Measurements from ENCODE around the gene PRELID1.

The PRELID1 gene

DNA sequence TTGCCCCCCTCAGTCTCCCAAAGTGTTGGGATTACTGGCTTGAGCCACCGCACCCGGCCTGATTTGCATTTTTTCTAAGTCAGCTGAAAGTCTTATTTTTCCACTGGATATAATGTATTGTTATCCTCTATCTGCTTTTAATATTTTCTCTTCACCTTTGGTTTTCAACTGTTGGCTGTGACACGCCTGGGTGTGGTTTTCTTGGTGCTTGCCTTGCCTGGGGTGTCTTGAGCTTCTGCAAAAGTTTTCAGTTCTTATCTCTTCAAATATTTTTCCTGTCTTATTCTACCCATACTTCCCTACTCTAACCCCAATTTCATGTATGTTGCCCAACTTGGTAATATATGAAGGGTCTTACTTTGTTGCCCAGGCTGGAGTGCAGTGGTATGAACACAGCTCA is 12.4 kb downstream of the PRELID1 start:
- no peak overlapping the region for H3K27ac Mint-ChIP-seq
- H3K4me3 Mint-ChIP-seq, result no peak overlapping the region
- H3K27me3 Mint-ChIP-seq, result no peaks in the 10 kb centered on the region

DNA sequence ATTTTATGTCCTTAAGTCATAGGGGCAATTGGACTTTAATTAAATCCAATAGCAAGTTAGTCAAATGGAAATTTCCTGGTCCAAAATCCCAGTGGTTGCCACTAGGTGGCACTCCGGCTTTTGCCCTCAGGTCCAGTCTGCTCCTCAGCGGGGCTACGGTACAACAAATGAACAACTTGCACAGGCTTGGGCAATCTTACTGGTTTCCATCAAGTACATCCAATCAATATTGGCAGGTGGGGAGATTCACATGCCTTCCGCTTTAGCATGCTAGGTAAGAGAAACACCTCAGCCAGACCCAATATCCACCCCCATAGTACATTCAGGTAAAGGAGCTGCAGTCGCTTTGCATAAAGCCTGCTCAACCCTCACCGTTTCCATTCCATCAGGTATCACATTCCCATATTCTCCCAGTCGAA is 14.4 kb downstream of the PRELID1 start:
- ATAC-seq, result peak; percentile 61

More for the DNA sequence above, 12.4 kb downstream of the PRELID1 start:
- peaks cover 11% of the 10 kb centered on the region for H3K36me3 Mint-ChIP-seq
- peaks cover 34% of the 10 kb centered on the region for H3K4me1 Mint-ChIP-seq
- ATAC-seq, result no peak
- H3K9me3 Mint-ChIP-seq, result peaks cover 6% of the 10 kb centered on the region

DNA sequence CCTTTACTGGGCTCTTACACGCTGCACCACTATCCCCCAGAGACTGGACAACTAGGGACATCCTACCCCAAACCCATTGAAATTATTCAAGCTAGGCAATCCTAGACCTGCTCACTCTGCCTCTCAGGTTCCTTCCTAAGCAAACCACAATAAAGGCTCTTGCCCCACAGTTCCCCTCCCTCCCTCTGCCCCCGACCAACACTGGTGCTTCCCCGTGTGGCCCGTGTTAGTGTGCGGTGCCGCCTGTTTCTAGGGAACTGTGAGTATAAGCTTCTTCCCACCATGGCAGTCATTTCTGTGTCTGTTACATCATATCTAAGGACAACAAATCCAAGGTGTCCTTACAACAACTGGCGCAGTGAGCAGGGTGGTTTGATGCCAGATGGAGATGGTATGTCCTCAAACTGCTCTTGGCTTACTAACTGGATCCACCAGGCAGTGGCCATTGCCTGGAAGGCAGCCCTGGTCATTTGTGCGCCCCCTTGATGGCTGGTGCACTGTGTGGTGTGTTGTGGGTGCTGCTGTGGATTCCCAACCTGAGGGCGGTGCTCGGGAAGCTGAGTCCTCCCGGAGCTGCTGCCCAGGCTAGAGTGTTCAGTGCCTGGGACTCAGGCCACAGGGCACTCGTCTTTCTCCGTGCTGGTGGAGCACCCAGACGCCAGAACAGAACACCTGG is 16.5 kb downstream of the PRELID1 start:
- Mint-ChIP-seq H3K27ac (no peak overlapping the region), H3K36me3 (peaks cover 15% of the 10 kb centered on the region), H3K4me1 (peaks cover 28% of the 10 kb centered on the region), H3K9me3 (peaks cover 6% of the 10 kb centered on the region), H3K27me3 (no peaks in the 10 kb centered on the region), H3K4me3 (no peak overlapping the region)
- ATAC-seq, result no peak

More for the DNA sequence above, 14.4 kb downstream of the PRELID1 start:
- H3K36me3 Mint-ChIP-seq, result peaks cover 15% of the 10 kb centered on the region
- H3K27me3 Mint-ChIP-seq, result no peaks in the 10 kb centered on the region
- no peak overlapping the region for H3K4me3 Mint-ChIP-seq
- H3K27ac Mint-ChIP-seq, result no peak overlapping the region
- H3K4me1 Mint-ChIP-seq, result peaks cover 28% of the 10 kb centered on the region
- H3K9me3 Mint-ChIP-seq, result peaks cover 6% of the 10 kb centered on the region

DNA sequence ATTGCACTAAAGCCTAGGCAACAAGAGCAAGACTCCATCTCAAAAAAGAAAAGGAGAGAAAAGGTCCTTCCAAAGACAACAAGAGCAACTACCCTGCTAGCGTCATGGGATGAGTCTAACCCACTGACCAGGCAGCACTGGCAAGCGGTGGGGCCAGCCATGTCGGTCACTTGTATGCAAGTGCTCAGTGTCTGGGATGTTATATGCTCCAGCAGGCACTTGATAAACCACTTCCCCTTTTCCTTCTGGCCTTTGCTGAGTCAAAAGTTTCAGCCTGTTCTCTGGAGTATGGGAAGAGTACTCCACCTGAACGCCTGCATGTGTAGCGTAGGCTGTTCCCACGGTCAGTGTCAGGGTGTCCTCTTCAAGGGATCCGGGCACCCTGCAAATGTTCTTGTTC is 17.3 kb downstream of the PRELID1 start:
- Mint-ChIP-seq H3K9me3 (peaks cover 6% of the 10 kb centered on the region), H3K4me3 (no peak overlapping the region), H3K27ac (no peak overlapping the region), H3K36me3 (peaks cover 15% of the 10 kb centered on the region), H3K27me3 (no peaks in the 10 kb centered on the region), H3K4me1 (peaks cover 28% of the 10 kb centered on the region)
- peak; percentile 54 for ATAC-seq

DNA sequence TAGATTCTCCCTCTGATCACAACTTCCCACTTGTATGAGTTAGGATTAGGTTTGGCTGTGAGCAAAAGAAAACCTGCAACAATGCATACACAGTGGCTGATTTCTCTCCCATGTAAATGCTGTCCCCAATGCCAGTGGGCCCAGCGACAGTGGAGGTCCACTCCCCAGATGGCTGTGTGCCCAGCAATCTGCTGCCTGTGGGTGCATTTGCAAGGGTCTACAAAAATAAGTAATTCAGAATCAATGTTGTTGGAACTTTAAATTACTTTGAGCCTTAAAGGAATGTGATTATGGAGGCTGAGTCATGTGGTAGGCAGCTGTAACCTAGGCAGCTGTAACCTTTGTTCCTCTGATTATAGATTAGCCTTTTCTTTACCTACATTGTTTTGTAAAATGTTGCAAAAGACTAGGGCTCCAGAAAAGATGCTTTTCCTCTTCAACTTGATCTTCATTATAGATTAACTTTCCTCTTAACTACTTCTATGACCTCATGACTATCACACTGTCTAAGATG is 22.3 kb downstream of the PRELID1 start:
- H3K4me3 Mint-ChIP-seq, result no peak overlapping the region
- H3K27ac Mint-ChIP-seq, result no peak overlapping the region
- H3K27me3 Mint-ChIP-seq, result no peaks in the 10 kb centered on the region
- H3K4me1 Mint-ChIP-seq, result peaks cover 15% of the 10 kb centered on the region
- ATAC-seq, result no peak
- H3K36me3 Mint-ChIP-seq, result peaks cover 26% of the 10 kb centered on the region
- H3K9me3 Mint-ChIP-seq, result no peaks in the 10 kb centered on the region

DNA sequence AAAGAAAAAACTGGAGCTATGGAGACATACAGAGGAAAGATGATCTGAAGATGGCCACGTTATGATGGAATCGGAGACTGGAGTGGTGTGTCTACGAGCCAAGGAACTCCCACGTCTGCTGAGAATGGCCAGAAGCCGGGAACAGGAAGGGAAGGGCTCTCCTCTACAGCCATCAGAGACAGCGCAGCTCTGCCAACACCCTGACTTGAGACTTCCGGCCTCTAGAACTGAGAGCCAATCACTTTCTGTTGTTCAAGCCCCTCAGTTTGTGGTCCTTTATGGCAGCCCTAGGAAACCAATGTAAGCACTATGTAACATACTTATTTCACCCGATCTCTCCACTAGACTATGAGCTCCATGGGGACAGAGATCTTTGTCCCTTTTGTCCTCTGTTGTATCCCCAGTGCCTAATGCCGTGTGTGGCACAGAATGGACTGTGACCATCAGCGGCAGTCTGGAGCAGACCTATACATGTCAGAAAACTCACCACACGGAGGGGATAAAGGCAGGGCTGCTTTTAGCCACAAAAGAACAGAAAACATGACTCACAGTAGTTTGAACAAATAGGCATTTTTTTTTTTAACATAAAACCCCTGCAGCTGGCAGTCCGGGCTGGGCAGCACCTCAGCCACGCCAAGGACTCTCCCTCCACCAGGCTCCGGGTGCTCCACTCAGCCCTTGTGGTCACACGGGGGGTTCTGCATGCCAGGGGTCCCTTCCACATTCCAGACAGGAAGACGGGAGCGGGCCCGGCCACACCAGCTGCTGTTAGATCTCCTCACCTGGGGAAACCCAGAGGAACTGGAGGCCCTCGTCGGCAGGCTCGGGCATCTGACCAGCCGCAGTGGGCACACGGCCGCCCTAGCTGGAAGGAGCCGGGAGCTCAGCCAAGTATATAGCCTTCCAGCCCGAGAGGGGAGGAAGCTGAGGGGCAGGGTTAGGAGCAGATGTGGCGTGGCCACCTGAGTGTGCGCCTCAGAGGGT is 24.2 kb downstream of the PRELID1 start:
- Mint-ChIP-seq H3K4me1 (peaks cover 13% of the 10 kb centered on the region), H3K4me3 (no peak overlapping the region), H3K27ac (no peak overlapping the region), H3K27me3 (no peaks in the 10 kb centered on the region), H3K36me3 (peaks cover 36% of the 10 kb centered on the region), H3K9me3 (no peaks in the 10 kb centered on the region)
- ATAC-seq, result no peak

DNA sequence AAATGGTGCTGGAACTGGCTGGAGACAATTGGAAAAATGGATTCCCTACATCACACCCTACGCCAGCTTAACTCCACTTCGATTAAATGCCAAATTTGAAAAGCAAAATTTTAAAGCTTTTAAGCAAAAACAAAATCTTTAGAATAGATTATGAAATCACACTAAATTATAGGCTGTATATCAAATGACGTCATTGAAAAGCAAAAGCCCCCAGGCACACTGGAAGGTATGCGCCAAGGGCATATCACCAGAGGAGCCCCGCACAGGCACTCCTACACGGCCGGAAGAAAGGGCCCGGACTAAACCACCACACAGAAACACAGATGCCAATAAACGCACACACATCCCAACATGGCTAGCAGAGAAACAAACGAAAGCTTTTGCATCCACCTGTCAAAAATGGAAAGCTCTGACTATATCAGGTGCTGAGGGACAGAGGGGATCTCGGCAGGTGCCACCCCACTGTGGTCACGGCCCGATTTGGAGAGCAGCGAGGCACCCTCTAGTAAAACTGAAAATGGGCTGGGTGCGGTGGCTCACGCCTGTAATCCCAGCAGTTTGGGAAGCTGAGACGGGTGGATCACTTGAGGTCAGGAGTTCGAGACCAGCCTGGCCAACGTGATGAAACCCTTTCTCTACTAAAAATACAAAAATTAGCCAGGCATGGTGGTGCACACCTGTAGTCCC is 25.1 kb downstream of the PRELID1 start:
- Mint-ChIP-seq H3K36me3 (peaks cover 44% of the 10 kb centered on the region), H3K4me1 (peaks cover 13% of the 10 kb centered on the region), H3K4me3 (no peak overlapping the region), H3K27ac (no peak overlapping the region), H3K27me3 (no peaks in the 10 kb centered on the region), H3K9me3 (no peaks in the 10 kb centered on the region)
- no peak for ATAC-seq

DNA sequence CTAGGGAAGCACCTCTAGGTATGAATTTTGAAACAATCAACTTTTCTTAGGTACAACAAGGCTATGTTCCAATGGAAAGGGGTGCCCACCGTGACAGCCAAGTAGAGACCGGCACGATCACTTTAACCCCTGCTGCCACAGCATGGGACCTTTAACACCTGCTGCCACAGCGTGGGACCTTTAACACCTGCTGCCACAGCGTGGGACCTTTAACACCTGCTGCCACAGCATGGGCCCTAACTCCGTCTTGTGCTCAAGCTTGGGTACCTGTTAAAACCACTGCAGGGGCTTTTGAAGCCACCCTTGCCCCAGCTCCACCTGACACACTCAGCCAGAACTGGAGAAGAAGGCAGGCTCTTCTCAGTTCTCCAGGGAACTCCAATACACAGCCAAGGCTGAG is 26.3 kb downstream of the PRELID1 start:
- H3K9me3 Mint-ChIP-seq, result no peaks in the 10 kb centered on the region
- no peak for ATAC-seq
- no peak overlapping the region for H3K27ac Mint-ChIP-seq
- no peak overlapping the region for H3K4me3 Mint-ChIP-seq
- H3K4me1 Mint-ChIP-seq, result peaks cover 13% of the 10 kb centered on the region
- peaks cover 56% of the 10 kb centered on the region for H3K36me3 Mint-ChIP-seq
- H3K27me3 Mint-ChIP-seq, result no peaks in the 10 kb centered on the region

DNA sequence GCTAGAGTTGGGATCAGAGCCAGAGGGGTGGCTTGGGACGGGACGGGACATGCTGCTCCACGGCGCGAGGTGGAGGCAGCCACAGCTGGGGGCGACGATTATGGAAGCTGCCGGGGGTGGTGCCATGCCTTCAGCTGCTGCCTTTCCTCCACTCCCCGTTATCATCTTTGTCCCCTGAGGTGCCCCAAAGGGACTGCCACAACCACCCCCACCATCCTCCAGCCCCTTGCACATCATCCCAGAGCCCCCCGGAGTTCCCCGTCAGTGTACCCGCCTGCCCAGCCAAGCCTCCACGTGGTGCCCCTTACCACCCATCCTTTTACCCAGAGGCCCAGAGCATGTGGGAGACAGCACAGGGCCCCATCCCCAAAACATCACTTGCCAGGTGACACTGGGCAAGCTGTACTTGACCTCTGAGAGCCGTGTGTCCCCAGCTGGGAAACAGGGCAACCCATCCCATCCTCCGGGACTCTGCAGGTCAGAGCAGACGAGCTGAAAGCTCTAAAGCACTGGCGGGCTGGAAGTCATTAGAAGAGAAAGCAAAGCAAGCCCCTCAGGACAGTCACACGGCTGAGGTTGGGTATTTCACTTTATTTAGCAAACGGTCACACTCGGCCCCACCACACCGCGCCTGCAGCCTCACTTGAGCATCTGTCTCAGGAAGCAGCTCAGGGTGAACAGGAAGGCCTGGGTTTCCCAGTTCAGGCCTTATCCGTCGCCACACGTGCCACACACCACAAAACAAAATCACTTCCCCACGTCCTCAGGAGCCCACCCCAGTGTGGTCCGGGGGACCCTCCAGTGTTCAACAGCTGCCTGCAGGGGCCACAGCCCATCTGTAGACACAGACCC is 27.6 kb downstream of the PRELID1 start:
- Mint-ChIP-seq H3K27ac (peak overlapping the region; percentile 57), H3K27me3 (no peaks in the 10 kb centered on the region), H3K4me1 (peaks cover 20% of the 10 kb centered on the region), H3K9me3 (no peaks in the 10 kb centered on the region), H3K4me3 (no peak overlapping the region), H3K36me3 (peaks cover 70% of the 10 kb centered on the region)
- ATAC-seq, result no peak

DNA sequence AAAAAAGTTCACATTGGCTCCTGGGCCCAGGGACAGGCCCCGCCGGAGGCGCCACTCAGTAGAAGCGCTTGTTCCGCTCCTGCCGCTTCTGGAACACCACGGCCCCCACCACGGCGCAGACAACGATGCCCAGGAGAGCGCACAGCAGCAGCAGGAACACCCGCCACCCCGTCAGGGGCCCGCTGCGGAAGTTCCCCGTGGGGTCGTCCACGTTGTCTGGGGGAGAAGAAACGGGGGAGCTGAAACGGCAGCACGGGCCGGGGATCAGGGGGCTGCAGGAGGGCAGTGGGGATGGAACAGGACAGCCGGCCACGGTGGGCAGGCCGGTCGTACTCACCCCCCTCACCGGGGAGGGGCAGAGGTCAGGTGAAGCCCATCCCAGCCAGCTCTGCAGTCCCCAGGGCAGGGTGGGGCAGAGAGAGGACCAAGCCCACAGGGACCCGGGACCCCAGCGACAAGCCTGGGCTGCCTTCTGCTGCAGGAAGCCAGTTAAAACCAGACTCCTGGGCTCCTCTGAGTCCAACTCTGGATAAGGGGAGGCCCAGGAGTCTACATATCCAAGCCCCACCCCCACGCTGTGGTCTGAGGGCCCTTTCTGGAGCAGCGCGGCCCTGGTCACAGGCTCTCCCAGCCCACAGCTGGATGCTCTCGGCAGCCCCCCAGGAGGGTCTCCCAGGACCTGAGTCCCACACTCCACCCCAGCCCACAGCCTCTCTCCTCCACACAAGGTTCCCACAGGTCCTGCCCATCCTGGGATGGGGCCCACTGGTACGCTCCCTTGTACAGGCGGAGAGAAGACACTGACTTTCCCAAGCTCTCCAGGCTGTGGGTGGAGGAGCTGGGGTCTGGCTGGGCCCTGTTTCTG is 28.7 kb downstream of the PRELID1 start:
- ATAC-seq, result no peak
- Mint-ChIP-seq H3K27me3 (no peaks in the 10 kb centered on the region), H3K27ac (peak overlapping the region; percentile 57), H3K4me1 (peaks cover 24% of the 10 kb centered on the region), H3K4me3 (no peak overlapping the region), H3K36me3 (peaks cover 70% of the 10 kb centered on the region), H3K9me3 (no peaks in the 10 kb centered on the region)

DNA sequence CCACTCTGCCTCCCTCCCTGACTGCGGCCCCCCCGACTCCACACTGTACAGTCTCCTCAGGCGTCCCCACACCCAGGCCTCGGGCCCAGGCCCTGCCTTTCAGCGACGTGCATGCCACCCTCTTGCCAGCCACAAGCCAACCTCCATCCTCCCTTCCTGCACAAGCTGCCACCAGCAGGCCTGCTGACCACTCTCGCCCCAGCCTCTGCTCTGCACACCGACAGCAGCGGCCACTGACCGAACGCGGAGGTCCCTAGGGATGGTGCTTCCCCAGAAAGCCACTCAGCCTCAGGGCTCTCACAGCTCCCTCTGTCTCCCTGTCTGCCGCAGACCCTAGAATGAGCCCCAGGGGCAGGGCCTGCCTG is 29.3 kb downstream of the PRELID1 start:
- Mint-ChIP-seq H3K4me1 (peaks cover 24% of the 10 kb centered on the region), H3K36me3 (peaks cover 70% of the 10 kb centered on the region), H3K27ac (peak overlapping the region; percentile 15), H3K9me3 (no peaks in the 10 kb centered on the region), H3K4me3 (no peak overlapping the region), H3K27me3 (no peaks in the 10 kb centered on the region)
- ATAC-seq, result no peak

DNA sequence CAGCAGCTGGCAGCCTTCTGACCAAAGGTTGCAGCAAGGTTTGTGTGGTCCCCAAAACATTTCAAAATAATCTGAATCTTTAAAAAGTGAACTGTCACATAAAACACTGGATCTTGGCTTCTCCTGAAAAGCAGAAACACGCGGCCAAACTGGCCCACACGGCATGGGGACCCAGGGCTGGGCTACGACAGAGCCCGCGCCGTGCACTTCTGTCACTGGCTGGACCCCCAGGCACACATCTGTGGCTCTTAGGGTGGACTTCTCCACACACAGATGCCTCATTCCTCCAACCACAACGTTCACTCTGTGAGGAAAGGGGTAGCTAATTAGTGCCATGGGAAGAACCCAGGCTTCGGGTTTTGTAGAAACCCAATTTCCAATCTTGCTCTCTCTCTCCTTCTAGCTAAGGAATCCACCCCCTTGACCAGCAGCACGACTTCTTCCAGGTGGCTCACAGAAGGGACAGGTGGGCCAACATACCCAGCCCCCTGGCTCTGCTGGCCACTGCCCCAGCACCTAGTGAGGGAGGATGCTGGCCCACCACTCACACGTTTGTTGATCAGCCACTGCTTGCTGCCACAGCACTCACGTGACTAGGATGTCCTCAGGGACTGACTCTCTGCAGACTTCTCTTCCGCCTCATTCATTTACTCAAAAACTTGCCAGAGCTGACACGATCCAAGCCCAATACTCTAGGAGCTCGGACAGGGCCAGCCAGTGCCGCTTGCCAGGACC is 30.0 kb downstream of the PRELID1 start:
- peak overlapping the region; percentile 45 for H3K27ac Mint-ChIP-seq
- H3K9me3 Mint-ChIP-seq, result no peaks in the 10 kb centered on the region
- no peaks in the 10 kb centered on the region for H3K27me3 Mint-ChIP-seq
- peaks cover 24% of the 10 kb centered on the region for H3K4me1 Mint-ChIP-seq
- no peak for ATAC-seq
- H3K36me3 Mint-ChIP-seq, result peaks cover 71% of the 10 kb centered on the region
- H3K4me3 Mint-ChIP-seq, result no peak overlapping the region

DNA sequence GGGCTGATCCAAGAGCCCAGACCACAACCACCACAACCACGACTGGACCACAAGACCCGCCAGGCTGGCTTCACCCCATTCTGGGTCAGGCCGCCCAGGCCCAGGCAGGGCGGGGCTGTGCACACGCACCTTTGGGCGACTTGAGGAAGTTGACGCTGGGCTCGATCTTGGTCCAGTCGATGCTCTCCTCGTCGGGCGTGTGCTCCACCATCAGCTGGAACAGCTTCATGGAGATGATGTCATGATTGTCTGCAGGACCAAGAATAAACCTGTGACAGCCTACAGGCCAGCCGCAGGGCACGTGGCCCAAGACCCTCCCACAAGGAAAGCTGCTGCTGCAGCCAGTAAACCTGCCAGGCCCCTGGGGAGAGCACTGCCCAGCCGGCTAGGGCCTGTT is 30.6 kb downstream of the PRELID1 start:
- H3K27ac Mint-ChIP-seq, result peak overlapping the region; percentile 45
- H3K27me3 Mint-ChIP-seq, result no peaks in the 10 kb centered on the region
- no peak overlapping the region for H3K4me3 Mint-ChIP-seq
- H3K4me1 Mint-ChIP-seq, result peaks cover 24% of the 10 kb centered on the region
- ATAC-seq, result no peak
- peaks cover 77% of the 10 kb centered on the region for H3K36me3 Mint-ChIP-seq
- no peaks in the 10 kb centered on the region for H3K9me3 Mint-ChIP-seq
